ENCODE measurements around the gene SLC7A5. TPM values are rescaled to one million over a fixed set of nuclear protein-coding genes. Genes with fewer than 3 reads are reported as not detected.
A peak's percentile ranks its signal among the peaks of the same experiment; 100 is the strongest.

Gene SLC7A5
- total and polyA plus RNA-seq, 2 experiments from 2014 or later = 5.4 to 8.2 TPM

- H3K9me3 ChIP-seq (ENCODE audit: low read depth) = no peaks in the 10 kb centered on the region
- no peak overlapping the region for H3K27ac ChIP-seq
- H3K36me3 ChIP-seq = no peaks in the 10 kb centered on the region
- H3K27me3 ChIP-seq = no peaks in the 10 kb centered on the region
- TF ChIP-seq CTCF (IDR thresholded peaks at IDR 0.05; ENCODE audit: low read depth, low read length) = no peak
- no peak overlapping the region for H3K4me3 ChIP-seq
- no peaks in the 10 kb centered on the region for H3K4me1 ChIP-seq (ENCODE audit: low read depth)
- peak in 1 of 2 donors; percentile 88 for DNase-seq (ENCODE audit: low read depth in 1 of 2, low spot score in 1 of 2)
Measured at GRCh38 chr16:87806641-87807546, 62.4 kb downstream of the SLC7A5 start.

GRCh38 chr16:87806261-87806640 is 63.1 kb downstream of the SLC7A5 start:
- Histone ChIP-seq H3K27ac (no peak overlapping the region), H3K4me3 (no peak overlapping the region)
- no peak for DNase-seq (ENCODE audit: low read depth in 1 of 2, low spot score in 1 of 2)

GRCh38 chr16:87803385-87803784 is 65.9 kb downstream of the SLC7A5 start:
- Histone ChIP-seq H3K9me3 (ENCODE audit: low read depth) (no peaks in the 10 kb centered on the region), H3K27ac (no peak overlapping the region), H3K36me3 (no peaks in the 10 kb centered on the region), H3K27me3 (no peaks in the 10 kb centered on the region), H3K4me3 (no peak overlapping the region), H3K4me1 (ENCODE audit: low read depth) (no peaks in the 10 kb centered on the region)
- TF ChIP-seq CTCF (IDR thresholded peaks at IDR 0.05; ENCODE audit: low read depth, low read length) = no peak
- no peak for DNase-seq (ENCODE audit: low read depth in 1 of 2, low spot score in 1 of 2)

More at GRCh38 chr16:87806261-87806640, 63.1 kb downstream of the SLC7A5 start:
- TF ChIP-seq CTCF (IDR thresholded peaks at IDR 0.05; ENCODE audit: low read depth, low read length) = no peak
- Histone ChIP-seq H3K9me3 (ENCODE audit: low read depth) (no peaks in the 10 kb centered on the region), H3K4me1 (ENCODE audit: low read depth) (no peaks in the 10 kb centered on the region), H3K36me3 (no peaks in the 10 kb centered on the region), H3K27me3 (no peaks in the 10 kb centered on the region)

- Histone ChIP-seq H3K4me3 (no peak overlapping the region), H3K9me3 (ENCODE audit: low read depth) (no peaks in the 10 kb centered on the region), H3K36me3 (no peaks in the 10 kb centered on the region), H3K27ac (no peak overlapping the region), H3K27me3 (no peaks in the 10 kb centered on the region), H3K4me1 (ENCODE audit: low read depth) (no peaks in the 10 kb centered on the region)
- DNase-seq (ENCODE audit: low read depth in 1 of 2, low spot score in 1 of 2) = no peak
- no peak for TF ChIP-seq CTCF (IDR thresholded peaks at IDR 0.05; ENCODE audit: low read depth, low read length)
Measured at GRCh38 chr16:87802670-87803069, 66.6 kb downstream of the SLC7A5 start.

GRCh38 chr16:87801679-87802259 is 67.5 kb downstream of the SLC7A5 start:
- no peak for DNase-seq (ENCODE audit: low read depth in 1 of 2, low spot score in 1 of 2)
- no peaks in the 10 kb centered on the region for H3K27me3 ChIP-seq
- no peaks in the 10 kb centered on the region for H3K9me3 ChIP-seq (ENCODE audit: low read depth)
- H3K27ac ChIP-seq = no peak overlapping the region
- TF ChIP-seq CTCF (IDR thresholded peaks at IDR 0.05; ENCODE audit: low read depth, low read length) = no peak
- no peaks in the 10 kb centered on the region for H3K4me1 ChIP-seq (ENCODE audit: low read depth)
- H3K4me3 ChIP-seq = no peak overlapping the region
- H3K36me3 ChIP-seq = no peaks in the 10 kb centered on the region
